GM03348 (cell line): ENCODE data around the gene MATK.
"Not testable (repeated sequence)": the region's sequence is repeated elsewhere in the genome, so short reads cannot be mapped to it uniquely, and the experiment has no call there.

ENCODE experiments used
- DNase-seq: peaks from one replicate; pipeline ENCODE4 v3.0.0; 2012; ENCODE audit warnings: low spot score

MATK gene

DNA sequence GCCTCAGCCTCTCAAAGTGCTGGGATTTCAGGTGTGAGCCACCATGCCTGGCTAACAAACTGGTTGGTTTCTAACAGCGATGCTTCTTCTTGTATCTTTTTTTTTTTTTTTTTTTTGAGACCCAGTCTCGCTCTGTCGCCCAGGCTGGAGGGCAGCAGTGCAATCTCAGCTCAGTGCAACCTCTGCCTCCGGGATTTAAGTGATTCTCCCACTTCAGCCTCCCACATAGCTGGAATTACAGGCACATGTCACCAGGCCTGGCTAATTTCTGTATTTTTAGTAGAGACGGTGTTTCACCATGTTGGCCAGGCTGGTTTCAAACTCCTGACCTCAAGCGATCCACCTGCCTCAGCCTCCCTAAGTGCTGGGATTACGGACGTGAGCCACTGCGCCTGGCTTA lies 30.0 kb upstream of the MATK start:
- DNase-seq = not testable (repeated sequence)

GRCh38 chr19:3814648-3815047 lies 28.5 kb upstream of the MATK start:
- DNase-seq = no peak

DNA sequence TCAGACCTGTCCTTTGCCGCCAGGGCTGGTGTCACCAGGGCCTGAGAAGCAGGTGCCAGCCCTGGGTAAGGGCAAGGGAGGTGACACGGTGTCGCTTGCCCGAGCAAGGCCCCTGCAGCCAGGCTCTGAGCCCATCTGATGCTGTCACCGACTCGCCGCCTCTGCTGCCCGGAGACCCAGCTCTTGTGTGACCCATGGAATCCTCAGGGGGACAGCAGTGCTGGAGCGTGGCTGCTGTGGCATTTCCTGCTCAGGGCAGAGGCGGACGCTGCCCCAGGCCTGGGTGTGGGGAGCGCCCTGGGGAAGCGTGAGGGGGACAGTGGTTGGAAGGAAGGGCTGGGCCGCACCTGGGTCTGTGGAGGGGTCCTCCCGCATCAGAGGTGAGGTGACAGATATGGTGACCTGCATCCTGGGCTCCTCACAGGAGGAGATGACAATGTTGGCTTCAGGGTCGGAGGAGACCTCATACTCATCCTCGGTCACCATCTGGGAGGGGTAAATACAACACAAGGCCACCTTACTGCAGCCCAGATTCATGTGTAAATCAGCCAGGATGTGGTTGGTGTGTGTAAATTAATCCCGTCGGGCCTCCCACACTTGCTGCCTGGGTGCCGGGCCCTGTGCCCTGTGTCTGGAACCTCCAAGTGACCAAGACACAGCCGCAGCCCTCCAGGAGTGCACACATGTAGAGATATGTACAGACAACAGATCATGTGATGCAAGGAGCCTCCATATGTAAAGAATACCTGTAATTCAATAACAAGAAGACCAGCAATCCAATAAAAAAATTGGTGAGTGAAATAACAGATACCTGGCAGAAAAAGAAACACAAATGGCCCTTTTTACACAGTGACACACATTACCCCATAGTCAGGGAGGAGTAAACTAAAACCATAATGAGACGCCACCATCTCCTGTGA lies 27.6 kb upstream of the MATK start:
- no peak for DNase-seq

DNA sequence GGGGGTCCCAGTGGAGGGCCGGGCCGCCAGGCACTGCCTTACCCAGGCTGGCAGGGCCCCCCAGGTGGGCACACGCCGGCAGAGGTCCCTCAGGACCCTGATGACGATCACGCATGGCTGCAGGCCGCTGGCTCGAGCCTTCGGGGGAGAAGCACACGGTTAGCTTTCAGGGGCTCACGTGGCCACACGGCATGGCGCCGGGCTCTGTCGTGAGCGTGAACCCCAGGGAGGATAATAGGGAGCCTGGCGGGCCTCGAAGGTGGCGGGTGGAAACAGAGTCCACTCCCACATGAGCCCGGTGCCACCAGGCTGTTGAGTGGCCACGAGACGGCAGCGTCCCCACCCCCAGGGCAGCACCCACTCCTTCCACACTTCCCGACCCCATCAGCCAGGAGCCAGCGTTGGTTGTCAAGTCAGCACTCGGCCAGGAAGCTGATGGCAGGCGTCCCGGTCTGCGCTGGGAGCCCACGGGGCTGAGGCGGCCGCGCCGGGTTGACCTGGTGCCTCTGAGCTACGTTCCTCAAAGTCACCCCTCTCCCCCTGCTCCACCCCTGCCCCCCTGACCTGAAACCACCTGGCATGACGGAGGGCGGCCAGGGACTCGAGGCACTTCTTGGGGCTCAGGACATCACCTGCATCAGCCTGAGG lies 24.7 kb upstream of the MATK start:
- DNase-seq = no peak

DNA sequence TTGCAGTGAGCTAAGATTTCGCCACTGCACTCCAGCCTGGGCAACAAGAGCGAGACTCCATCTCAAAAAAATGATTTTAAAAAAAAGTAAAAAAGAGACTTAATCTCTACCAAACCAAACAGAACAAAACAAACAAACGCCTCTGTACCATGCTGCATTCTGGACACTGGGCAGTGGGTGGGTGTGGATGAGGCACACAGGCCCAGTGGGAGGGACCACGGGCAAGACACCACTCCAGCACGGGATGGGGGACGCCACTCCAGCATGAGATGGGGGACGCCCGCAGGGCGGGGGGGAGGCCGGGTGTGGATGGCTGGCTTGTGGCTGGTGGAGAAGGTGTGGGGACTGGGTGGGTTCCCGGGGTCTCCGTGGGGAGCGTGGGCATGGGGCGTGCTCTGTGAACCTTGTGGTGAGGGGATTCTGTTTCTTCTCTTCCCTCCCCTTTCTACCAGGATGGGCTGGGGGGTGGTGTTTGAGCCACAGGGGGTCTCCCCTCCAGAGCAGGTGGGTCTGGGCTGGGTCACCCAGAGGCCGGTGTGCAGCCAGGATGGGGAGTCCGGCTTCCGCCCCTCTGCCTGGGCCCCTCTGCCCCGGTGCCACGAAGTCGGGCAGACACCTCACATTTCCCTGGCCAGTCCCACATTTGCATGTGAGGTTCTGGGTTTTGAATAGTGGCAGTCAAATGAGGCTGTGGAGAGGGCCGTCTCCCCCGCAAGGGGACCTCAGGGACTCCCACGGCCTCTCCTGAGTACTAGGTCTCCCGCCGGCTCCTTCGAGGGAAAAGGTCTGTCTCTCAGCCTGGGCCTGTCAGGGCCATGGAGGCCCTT lies 23.9 kb upstream of the MATK start:
- no peak for DNase-seq

DNA sequence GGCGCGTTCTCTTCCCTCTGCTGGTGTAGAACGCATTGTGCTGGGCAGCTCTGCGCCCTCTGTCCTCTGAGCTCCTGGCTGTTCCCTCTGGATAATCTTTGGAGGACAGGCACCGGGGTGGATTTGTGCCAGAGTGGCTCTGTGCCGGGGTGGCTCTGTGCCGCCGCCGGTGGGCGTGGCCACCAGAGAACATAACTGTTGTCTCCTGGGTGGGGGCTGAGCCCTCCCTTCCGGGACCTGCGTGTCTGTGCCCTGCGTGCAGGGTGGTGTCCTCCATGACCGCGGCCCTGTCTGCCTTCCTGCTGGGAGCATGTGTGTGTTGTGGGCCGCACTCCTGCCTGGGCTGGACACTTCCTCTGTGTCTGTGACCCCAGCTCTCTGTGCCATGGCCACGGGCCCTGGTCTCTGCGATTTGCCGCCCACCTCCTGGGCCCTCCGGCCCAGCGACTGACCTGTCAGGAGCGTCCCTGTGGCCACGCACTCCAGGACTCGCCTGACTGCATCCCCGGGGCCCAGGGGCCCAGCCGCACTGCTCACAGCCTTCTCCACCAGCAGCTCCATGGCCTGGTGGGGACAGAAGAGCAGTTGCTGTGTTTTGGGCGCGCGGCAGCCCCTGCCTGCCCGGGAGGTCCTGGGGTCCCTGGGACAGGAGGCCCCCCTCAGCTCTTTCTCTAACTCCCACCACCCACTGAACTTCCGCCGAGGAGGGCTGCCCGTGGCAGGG lies 22.4 kb upstream of the MATK start:
- DNase-seq = no peak

- DNase-seq = no peak
Observed at GRCh38 chr19:3807574-3808354, 21.6 kb upstream of the MATK start.

GRCh38 chr19:3807131-3807480 lies 20.9 kb upstream of the MATK start:
- DNase-seq = no peak

- no peak for DNase-seq
Observed at GRCh38 chr19:3805859-3806258, 19.7 kb upstream of the MATK start.

GRCh38 chr19:3804429-3804828 lies 18.2 kb upstream of the MATK start:
- DNase-seq = no peak

- DNase-seq = no peak
Observed at GRCh38 chr19:3803986-3804385, 17.8 kb upstream of the MATK start.

- no peak for DNase-seq
Observed at GRCh38 chr19:3803114-3803888, 17.1 kb upstream of the MATK start.

GRCh38 chr19:3801412-3802096 lies 15.4 kb upstream of the MATK start:
- DNase-seq = peak; percentile 60

DNA sequence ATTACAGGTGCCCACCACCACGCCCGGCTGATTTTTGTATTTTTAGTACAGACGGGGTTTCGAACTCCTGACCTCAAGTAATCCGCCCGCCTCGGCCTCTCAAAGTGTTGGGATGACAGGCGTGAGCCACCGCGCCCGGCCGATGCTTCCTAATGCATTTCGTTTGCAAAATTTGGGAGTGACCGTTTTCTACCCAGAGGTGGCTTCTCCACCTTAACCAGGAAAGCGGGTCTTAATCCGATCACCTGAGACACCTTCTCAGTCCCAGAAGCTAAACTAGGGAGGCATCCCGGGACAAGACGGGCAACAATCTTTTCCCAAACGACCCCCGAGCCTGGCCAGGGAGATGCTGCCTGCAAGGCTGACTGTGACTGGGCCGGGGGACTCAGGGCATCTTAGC lies 14.8 kb upstream of the MATK start:
- DNase-seq = no peak

DNA sequence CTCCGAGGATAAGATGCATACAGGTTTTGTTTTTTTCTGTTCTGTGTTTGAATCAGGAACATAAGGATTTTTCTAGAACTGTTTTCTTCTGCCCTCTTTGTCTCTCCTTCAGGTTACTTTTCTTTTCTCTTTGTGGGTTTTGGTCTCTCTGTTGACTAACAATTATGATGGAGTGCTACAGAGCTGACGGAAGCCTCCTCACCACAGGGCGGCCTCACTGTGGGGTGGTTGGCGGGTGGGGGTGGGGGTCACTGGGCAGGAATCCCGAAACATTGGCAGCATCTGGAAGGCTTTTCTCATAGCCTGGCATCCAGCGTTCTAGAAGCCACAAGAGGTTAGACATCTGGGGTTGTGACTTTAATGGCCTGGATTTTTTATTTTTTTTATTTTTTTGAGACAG lies 12.0 kb upstream of the MATK start:
- no peak for DNase-seq

GRCh38 chr19:3796358-3796757 lies 10.2 kb upstream of the MATK start:
- no peak for DNase-seq

GRCh38 chr19:3793799-3794198 lies 7.6 kb upstream of the MATK start:
- DNase-seq = no peak

DNA sequence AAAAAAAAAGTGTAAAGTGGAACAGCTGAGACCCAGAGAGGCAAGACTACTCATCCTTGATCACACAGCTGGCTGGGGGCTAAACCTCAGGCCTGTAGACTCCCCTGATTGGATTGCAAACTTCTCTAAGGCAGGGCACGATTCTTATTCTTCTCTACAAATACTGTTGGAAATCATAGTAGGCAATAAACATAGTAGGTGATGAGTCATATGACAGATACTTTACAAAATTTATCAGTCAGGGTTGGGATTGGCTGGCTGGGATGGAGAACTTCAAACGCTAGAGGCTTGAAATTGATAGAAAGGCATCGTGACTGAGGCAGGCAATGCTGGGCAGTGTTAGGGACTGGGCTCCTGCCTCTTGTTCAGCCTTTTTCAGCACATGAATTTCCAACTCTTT lies 5.9 kb upstream of the MATK start:
- no peak for DNase-seq

DNA sequence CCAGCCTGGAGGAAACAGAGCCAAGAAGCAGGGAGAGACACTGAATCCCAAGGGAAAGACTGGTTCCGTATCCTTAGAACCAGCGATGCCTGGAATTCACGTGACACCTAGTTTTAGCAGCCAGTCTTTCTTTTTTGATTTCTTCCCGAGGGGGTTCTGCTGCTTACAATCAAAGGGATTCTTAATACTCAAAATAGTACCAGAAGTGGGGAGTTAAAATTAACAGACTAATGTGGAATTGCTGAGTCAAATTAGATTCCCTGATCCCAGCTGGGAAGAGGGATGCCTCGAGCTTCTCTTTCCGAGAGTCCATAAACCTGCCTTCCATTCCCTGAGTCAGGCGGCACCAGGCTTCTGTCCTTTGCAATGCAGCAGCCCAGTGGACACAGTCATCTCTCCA lies 4.8 kb upstream of the MATK start:
- DNase-seq = no peak

DNA sequence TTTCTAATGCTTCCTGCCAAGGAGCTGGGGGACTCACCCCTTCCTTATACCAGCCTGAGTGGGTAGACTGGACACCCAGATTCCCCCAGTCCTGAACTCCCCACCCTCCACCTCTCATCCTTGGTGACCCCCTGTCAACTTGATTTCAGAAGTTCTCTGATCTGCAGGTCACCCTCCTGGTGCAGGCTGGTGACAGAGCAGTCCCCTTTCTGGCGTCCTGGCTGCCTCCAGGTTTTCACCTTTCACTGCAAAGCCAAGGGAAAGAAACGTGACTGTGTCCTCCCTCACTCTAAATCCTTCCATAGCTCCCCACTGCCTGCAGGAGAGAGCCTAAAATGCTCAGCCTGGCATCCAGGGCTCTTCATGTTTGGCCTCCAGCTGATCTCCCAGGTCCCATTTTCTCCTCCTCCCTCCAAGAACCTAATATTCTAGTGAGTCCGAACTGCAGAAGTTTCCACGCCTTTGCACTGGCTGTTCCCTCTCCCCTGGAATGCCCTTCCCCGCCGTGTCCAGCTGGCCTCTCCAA lies 4.1 kb upstream of the MATK start:
- no peak for DNase-seq
